Retina (tissue), 1 donor: ENCODE results near the gene TLDC2.
"Not testable (repeated sequence)": the region's sequence is repeated elsewhere in the genome, so short reads cannot be mapped to it uniquely, and the experiment has no call there.

ENCODE experiments used
- DNase-seq: peaks from one replicate; pipeline ENCODE4 v3.0.0-alpha.2; 2016

The TLDC2 gene

GRCh38 chr20:36875702-36876472 is at the start of gene TLDC2:
Gene TLDC2 (plus strand): TSS chr20:36876138. CDS start chr20:36876175, 37 bp downstream.
- no peak for DNase-seq

- no peak for DNase-seq
Observed at GRCh38 chr20:36826554-36827244, 49.2 kb upstream of the TLDC2 start.

- no peak for DNase-seq
Observed at GRCh38 chr20:36827541-36828279, 48.2 kb upstream of the TLDC2 start.

GRCh38 chr20:36830791-36831691 is 44.9 kb upstream of the TLDC2 start:
- no peak for DNase-seq

- DNase-seq = no peak
Observed at GRCh38 chr20:36832791-36833190, 43.1 kb upstream of the TLDC2 start.

GRCh38 chr20:36833275-36834020 is 42.5 kb upstream of the TLDC2 start:
- DNase-seq = peak; percentile 74

- DNase-seq = no peak
Observed at GRCh38 chr20:36835025-36835424, 40.9 kb upstream of the TLDC2 start.

GRCh38 chr20:36835453-36836198 is 40.3 kb upstream of the TLDC2 start:
- peak; percentile 92 for DNase-seq

GRCh38 chr20:36836591-36837269 is 39.2 kb upstream of the TLDC2 start:
- DNase-seq = no peak

GRCh38 chr20:36838376-36838775 is 37.6 kb upstream of the TLDC2 start:
- DNase-seq = not testable (repeated sequence)

GRCh38 chr20:36839150-36839549 is 36.8 kb upstream of the TLDC2 start:
- no peak for DNase-seq

- DNase-seq = not testable (repeated sequence)
Observed at GRCh38 chr20:36841030-36841429, 34.9 kb upstream of the TLDC2 start.

- DNase-seq = peak; percentile 72
Observed at GRCh38 chr20:36845288-36845971, 30.5 kb upstream of the TLDC2 start.

- peak; percentile 31 for DNase-seq
Observed at GRCh38 chr20:36847009-36847709, 28.8 kb upstream of the TLDC2 start.

- DNase-seq = no peak
Observed at GRCh38 chr20:36847710-36848040, 28.3 kb upstream of the TLDC2 start.

GRCh38 chr20:36848078-36848660 is 27.8 kb upstream of the TLDC2 start:
- DNase-seq = no peak

- DNase-seq = no peak
Observed at GRCh38 chr20:36848677-36849076, 27.3 kb upstream of the TLDC2 start.

- DNase-seq = no peak
Observed at GRCh38 chr20:36849333-36850065, 26.4 kb upstream of the TLDC2 start.
